HepG2 (cell line): ENCODE data around the gene SPATA25. TPM values are rescaled to one million over a fixed set of nuclear protein-coding genes. Genes with fewer than 3 reads are reported as not detected.

ENCODE experiments used
- DRAP1 ChIP-seq: IDR thresholded peaks from 2 replicates; pipeline ENCODE4 v1.6.1; 2016; ENCODE audit warnings: missing genetic modification reagents, missing compliant biosample characterization
- HDAC6 ChIP-seq: fragments of 200-600 bp; sonication (generic); IDR thresholded peaks from 2 replicates; pipeline ENCODE4 v1.7.0; 2017; ENCODE audit warnings: mild to moderate bottlenecking, antibody characterized with exemption, low read length, low read depth
- HNRNPLL ChIP-seq: fragments of 200-400 bp; formaldehyde crosslinking; IDR thresholded peaks from 2 replicates; pipeline ENCODE4 v1.6.1; 2017; ENCODE audit warnings: mild to moderate bottlenecking, low read depth, low read length; ENCODE audit not compliant: poor library complexity, severe bottlenecking
- KAT2B ChIP-seq: fragments of 150-350 bp; IDR thresholded peaks from 2 replicates; pipeline ENCODE4 v1.6.1; 2014; ENCODE audit warnings: low read depth, low read length, borderline replicate concordance
- NFE2L2 ChIP-seq: fragments of 150-350 bp; IDR thresholded peaks from 2 replicates; pipeline ENCODE4 v1.6.1; 2014; ENCODE audit warnings: low read length
- PITX1 ChIP-seq: sonication (generic); formaldehyde crosslinking; IDR thresholded peaks from 2 replicates; pipeline ENCODE4 v1.5.1; 2020; ENCODE audit warnings: mild to moderate bottlenecking, missing genetic modification reagents
- PREB ChIP-seq: sonication (generic); formaldehyde crosslinking; IDR thresholded peaks from 2 replicates; pipeline ENCODE4 v1.4.0; 2020; ENCODE audit warnings: missing genetic modification reagents
- RORA ChIP-seq: sonication (generic); formaldehyde crosslinking; IDR thresholded peaks from 2 replicates; pipeline ENCODE4 v1.5.0; 2020; ENCODE audit warnings: mild to moderate bottlenecking, missing genetic modification reagents, moderate library complexity
- SNAI1 ChIP-seq: sonication (generic); formaldehyde crosslinking; IDR thresholded peaks from 2 replicates; pipeline ENCODE4 v1.5.0; 2020; ENCODE audit warnings: mild to moderate bottlenecking, missing genetic modification reagents, borderline replicate concordance
- SOX5 ChIP-seq: IDR thresholded peaks from 2 replicates; pipeline ENCODE4 v1.6.1; 2016; ENCODE audit warnings: borderline replicate concordance
- SRSF1 ChIP-seq: fragments of 200-400 bp; formaldehyde crosslinking; optimal IDR thresholded peaks from 2 replicates; pipeline ENCODE3; 2017; ENCODE audit warnings: mild to moderate bottlenecking, low read depth, low read length, moderate library complexity
- SSRP1 ChIP-seq: IDR thresholded peaks from 2 replicates; pipeline ENCODE4 v1.6.1; 2016; ENCODE audit warnings: control low read depth
- TEAD3 ChIP-seq: optimal IDR thresholded peaks from 2 replicates; pipeline ENCODE3; 2016; ENCODE audit warnings: borderline replicate concordance
- TRAFD1 ChIP-seq: sonication (generic); formaldehyde crosslinking; IDR thresholded peaks from 2 replicates; pipeline ENCODE4 v1.5.1; 2020; ENCODE audit warnings: missing genetic modification reagents, mild to moderate bottlenecking, borderline replicate concordance
- ZBTB20 ChIP-seq: sonication (generic); formaldehyde crosslinking; IDR thresholded peaks from 2 replicates; pipeline ENCODE4 v1.8.1; 2023; ENCODE audit warnings: missing genetic modification reagents, low read depth, mild to moderate bottlenecking, borderline replicate concordance
- ZFP37 ChIP-seq: sonication (generic); formaldehyde crosslinking; IDR thresholded peaks from 2 replicates; pipeline ENCODE4 v1.4.0; 2020; ENCODE audit warnings: missing genetic modification reagents, borderline replicate concordance
- ZNF224 ChIP-seq: sonication (generic); formaldehyde crosslinking; IDR thresholded peaks from 2 replicates; pipeline ENCODE4 v1.5.0; 2020; ENCODE audit warnings: mild to moderate bottlenecking, missing genetic modification reagents
- ZNF230 ChIP-seq: sonication (generic); formaldehyde crosslinking; IDR thresholded peaks from 2 replicates; pipeline ENCODE4 v1.4.0; 2020; ENCODE audit warnings: mild to moderate bottlenecking, missing genetic modification reagents
- ZNF629 ChIP-seq: sonication (generic); formaldehyde crosslinking; conservative IDR thresholded peaks from 2 replicates; pipeline ENCODE4 v1.5.0; 2020; ENCODE audit warnings: missing genetic modification reagents
- ZNF713 ChIP-seq: sonication (generic); formaldehyde crosslinking; IDR thresholded peaks from 2 replicates; pipeline ENCODE4 v1.4.0; 2020; ENCODE audit warnings: mild to moderate bottlenecking, missing genetic modification reagents
- ZNF720 ChIP-seq: sonication (generic); formaldehyde crosslinking; IDR thresholded peaks from 2 replicates; pipeline ENCODE4 v1.4.0; 2020; ENCODE audit warnings: missing genetic modification reagents
- ZNF790 ChIP-seq: sonication (generic); formaldehyde crosslinking; IDR thresholded peaks from 2 replicates; pipeline ENCODE4 v1.8.0; 2022; ENCODE audit warnings: missing genetic modification reagents, mild to moderate bottlenecking, borderline replicate concordance
- polyA plus RNA-seq, 8 experiments: library from polyadenylated mRNA; depleted of rRNA in 3 of 8; stranded (reverse) in 7 of 8; unstranded in 1 of 8; fragments of >200 nt; fragmentation: Illumina TruSeq in 4 of 8; extraction: Trizol in 4 of 8; gene quantifications; 2 replicates each; pipeline versions ENCODE4 v1.2.1 to v1.2.3, GENCODE V29; 2011 to 2016; ENCODE audit warnings: low read depth in 4 of 8, missing spikeins in 1 of 8, mixed read lengths in 1 of 8; ENCODE audit not compliant: insufficient read depth in 1 of 8
- total RNA-seq, 5 experiments: library from RNA; depleted of rRNA; stranded (reverse); fragments of >200 nt; fragmentation: Illumina TruSeq; extraction: Trizol; gene quantifications; 2 replicates each; pipeline ENCODE4 v1.2.3, GENCODE V29; 2016; ENCODE audit warnings: low read depth in 1 of 5
- TF ChIP-seq, protein P1 (sequence below): IDR thresholded peaks from 2 replicates; pipeline ENCODE4 v1.6.1; 2018; ENCODE audit warnings: missing genetic modification reagents
- TF ChIP-seq, protein P2 (sequence below): sonication (generic); formaldehyde crosslinking; IDR thresholded peaks from 2 replicates; pipeline ENCODE4 v1.8.0; 2022; ENCODE audit warnings: mild to moderate bottlenecking, missing genetic modification reagents, moderate library complexity

The SPATA25 gene
- total and polyA plus RNA-seq, 2 of the 13 experiments (the other 11 are each of a cell fraction or from before 2014, with no cell fraction given) = 4.8 to 7.6 TPM

- TF ChIP-seq ZNF629 (CRISPR knock-in tag) = 0 out of 2 replicates have a peak, but pooled peaks have one; percentile 16
- 0 out of 2 replicates have a peak, but pooled peaks have one; percentile 4 for TF ChIP-seq NFE2L2
- TF ChIP-seq RORA (CRISPR knock-in tag) = no peak
- peak; percentile 5; the same call in 1 of the 2 replicates for TF ChIP-seq ZNF230 (CRISPR knock-in tag)
- TF ChIP-seq, protein P1, sequence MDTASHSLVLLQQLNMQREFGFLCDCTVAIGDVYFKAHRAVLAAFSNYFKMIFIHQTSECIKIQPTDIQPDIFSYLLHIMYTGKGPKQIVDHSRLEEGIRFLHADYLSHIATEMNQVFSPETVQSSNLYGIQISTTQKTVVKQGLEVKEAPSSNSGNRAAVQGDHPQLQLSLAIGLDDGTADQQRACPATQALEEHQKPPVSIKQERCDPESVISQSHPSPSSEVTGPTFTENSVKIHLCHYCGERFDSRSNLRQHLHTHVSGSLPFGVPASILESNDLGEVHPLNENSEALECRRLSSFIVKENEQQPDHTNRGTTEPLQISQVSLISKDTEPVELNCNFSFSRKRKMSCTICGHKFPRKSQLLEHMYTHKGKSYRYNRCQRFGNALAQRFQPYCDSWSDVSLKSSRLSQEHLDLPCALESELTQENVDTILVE (CRISPR knock-in tag) = peak; percentile 87
- no peak; the same call in 1 of the 2 replicates for TF ChIP-seq PITX1 (CRISPR knock-in tag)
- TF ChIP-seq KAT2B = no peak
- peak; percentile 95 for TF ChIP-seq TEAD3 (CRISPR knock-in tag)
- TF ChIP-seq ZNF720 (CRISPR knock-in tag) = no peak; the same call in 1 of the 2 replicates
- no peak for TF ChIP-seq ZFP37 (CRISPR knock-in tag)
- no peak; the same call in 1 of the 2 replicates for TF ChIP-seq TRAFD1 (CRISPR knock-in tag)
- peak; percentile 86 for TF ChIP-seq HNRNPLL
- no peak; the same call in 1 of the 2 replicates for TF ChIP-seq SOX5 (CRISPR knock-in tag)
- TF ChIP-seq ZBTB20 (CRISPR knock-in tag) = peak; percentile 60; the same call in 1 of the 2 replicates
- no peak for TF ChIP-seq SNAI1 (CRISPR knock-in tag)
- peak; percentile 79 for TF ChIP-seq DRAP1
- 0 out of 2 replicates have a peak, but pooled peaks have one; percentile 31 for TF ChIP-seq SSRP1 (CRISPR knock-in tag)
- TF ChIP-seq HDAC6 = no peak
- no peak for TF ChIP-seq ZNF713 (CRISPR knock-in tag)
- peak; percentile 7; the same call in 1 of the 2 replicates for TF ChIP-seq ZNF224 (CRISPR knock-in tag)
- TF ChIP-seq ZNF790 (CRISPR knock-in tag) = no peak
- no peak for TF ChIP-seq SRSF1
- TF ChIP-seq, protein P2, sequence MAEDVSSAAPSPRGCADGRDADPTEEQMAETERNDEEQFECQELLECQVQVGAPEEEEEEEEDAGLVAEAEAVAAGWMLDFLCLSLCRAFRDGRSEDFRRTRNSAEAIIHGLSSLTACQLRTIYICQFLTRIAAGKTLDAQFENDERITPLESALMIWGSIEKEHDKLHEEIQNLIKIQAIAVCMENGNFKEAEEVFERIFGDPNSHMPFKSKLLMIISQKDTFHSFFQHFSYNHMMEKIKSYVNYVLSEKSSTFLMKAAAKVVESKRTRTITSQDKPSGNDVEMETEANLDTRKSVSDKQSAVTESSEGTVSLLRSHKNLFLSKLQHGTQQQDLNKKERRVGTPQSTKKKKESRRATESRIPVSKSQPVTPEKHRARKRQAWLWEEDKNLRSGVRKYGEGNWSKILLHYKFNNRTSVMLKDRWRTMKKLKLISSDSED = no peak
- TF ChIP-seq PREB (CRISPR knock-in tag) = peak; percentile 80; the same call in 1 of the 2 replicates
Measured at GRCh38 chr20:45890077-45890984, 2.9 kb upstream of the SPATA25 start (continued).
